ES-I3 (cell line): ENCODE data around the gene TMEM69.

Experiments
- H3K36me3 ChIP-seq: 2 replicates; pipeline ENCODE4 v1.6.1; 2013; ENCODE audit warnings: mild to moderate bottlenecking, low read length, control low read depth, moderate library complexity; ENCODE audit not compliant: insufficient read depth
- H3K4me1 ChIP-seq: 2 replicates; pipeline ENCODE4 v1.6.1; 2013; ENCODE audit warnings: mild to moderate bottlenecking, control low read depth, low read length; ENCODE audit not compliant: insufficient read depth
- H3K9ac ChIP-seq: 2 replicates; pipeline ENCODE4 v1.6.1; 2013; ENCODE audit warnings: low read depth, mild to moderate bottlenecking, low read length, moderate library complexity
- H3K9me3 ChIP-seq: 2 replicates; pipeline ENCODE4 v1.6.1; 2013; ENCODE audit warnings: mild to moderate bottlenecking, low read length, moderate library complexity; ENCODE audit not compliant: control insufficient read depth, insufficient read depth

Gene TMEM69

GRCh38 chr1:45687754-45688740 is at the start of gene TMEM69:
Gene TMEM69, plus strand, starts transcription at chr1:45688181. Its CDS starts 2,888 bp downstream, at chr1:45691069.
- peaks cover 3% of the 10 kb centered on the region; the same call in 1 of the 2 replicates for H3K36me3 ChIP-seq
- peak within 1 kb of the TSS; percentile 98 for H3K9ac ChIP-seq
- peaks cover 4% of the 10 kb centered on the region; the same call in 1 of the 2 replicates for H3K4me1 ChIP-seq
- H3K9me3 ChIP-seq: no peaks in the 10 kb centered on the region

GRCh38 chr1:45640293-45640692 is 47.7 kb upstream of the TMEM69 start:
- Histone ChIP-seq H3K9me3 (no peaks in the 10 kb centered on the region), H3K4me1 (no peaks in the 10 kb centered on the region), H3K9ac (no peak overlapping the region), H3K36me3 (peaks cover 26% of the 10 kb centered on the region)

- Histone ChIP-seq H3K9ac (no peak overlapping the region), H3K4me1 (no peaks in the 10 kb centered on the region), H3K36me3 (peaks cover 21% of the 10 kb centered on the region), H3K9me3 (no peaks in the 10 kb centered on the region)
These were observed 44.7 kb upstream of the TMEM69 start for GRCh38 chr1:45643321-45643720.

- Histone ChIP-seq H3K9me3 (no peaks in the 10 kb centered on the region), H3K36me3 (peaks cover 15% of the 10 kb centered on the region), H3K9ac (no peak overlapping the region), H3K4me1 (no peaks in the 10 kb centered on the region)
These were observed 44.0 kb upstream of the TMEM69 start for GRCh38 chr1:45643978-45644377.

GRCh38 chr1:45644661-45645060 is 43.3 kb upstream of the TMEM69 start:
- Histone ChIP-seq H3K4me1 (no peaks in the 10 kb centered on the region), H3K9ac (no peak overlapping the region), H3K9me3 (no peaks in the 10 kb centered on the region), H3K36me3 (peaks cover 12% of the 10 kb centered on the region)

GRCh38 chr1:45647248-45648021 is 40.5 kb upstream of the TMEM69 start:
- Histone ChIP-seq H3K36me3 (peaks cover 9% of the 10 kb centered on the region), H3K4me1 (no peaks in the 10 kb centered on the region), H3K9ac (no peak overlapping the region), H3K9me3 (no peaks in the 10 kb centered on the region)

GRCh38 chr1:45654540-45655280 is 33.3 kb upstream of the TMEM69 start:
- H3K4me1 ChIP-seq: no peaks in the 10 kb centered on the region
- no peak overlapping the region for H3K9ac ChIP-seq
- no peaks in the 10 kb centered on the region for H3K9me3 ChIP-seq
- H3K36me3 ChIP-seq: peaks cover 38% of the 10 kb centered on the region

- Histone ChIP-seq H3K9ac (no peak overlapping the region), H3K4me1 (no peaks in the 10 kb centered on the region), H3K9me3 (no peaks in the 10 kb centered on the region), H3K36me3 (peaks cover 33% of the 10 kb centered on the region)
These were observed 31.3 kb upstream of the TMEM69 start for GRCh38 chr1:45656573-45657226.

GRCh38 chr1:45658171-45658570 is 29.8 kb upstream of the TMEM69 start:
- Histone ChIP-seq H3K9ac (no peak overlapping the region), H3K4me1 (no peaks in the 10 kb centered on the region), H3K36me3 (peaks cover 33% of the 10 kb centered on the region), H3K9me3 (no peaks in the 10 kb centered on the region)

- Histone ChIP-seq H3K9ac (no peak overlapping the region), H3K36me3 (peaks cover 33% of the 10 kb centered on the region), H3K4me1 (no peaks in the 10 kb centered on the region), H3K9me3 (no peaks in the 10 kb centered on the region)
These were observed 28.8 kb upstream of the TMEM69 start for GRCh38 chr1:45659222-45659621.

- H3K36me3 ChIP-seq: peaks cover 27% of the 10 kb centered on the region
- no peak overlapping the region for H3K9ac ChIP-seq
- H3K4me1 ChIP-seq: no peaks in the 10 kb centered on the region
- no peaks in the 10 kb centered on the region for H3K9me3 ChIP-seq
These were observed 27.6 kb upstream of the TMEM69 start for GRCh38 chr1:45660336-45660735.

GRCh38 chr1:45666836-45667235 is 21.1 kb upstream of the TMEM69 start:
- Histone ChIP-seq H3K36me3 (no peaks in the 10 kb centered on the region), H3K9me3 (no peaks in the 10 kb centered on the region), H3K9ac (no peak overlapping the region), H3K4me1 (no peaks in the 10 kb centered on the region)

- Histone ChIP-seq H3K36me3 (no peaks in the 10 kb centered on the region), H3K9me3 (no peaks in the 10 kb centered on the region), H3K4me1 (no peaks in the 10 kb centered on the region), H3K9ac (no peak overlapping the region)
These were observed 20.5 kb upstream of the TMEM69 start for GRCh38 chr1:45667321-45668111.
